ENCODE data around the gene CAPN14.

DNA sequence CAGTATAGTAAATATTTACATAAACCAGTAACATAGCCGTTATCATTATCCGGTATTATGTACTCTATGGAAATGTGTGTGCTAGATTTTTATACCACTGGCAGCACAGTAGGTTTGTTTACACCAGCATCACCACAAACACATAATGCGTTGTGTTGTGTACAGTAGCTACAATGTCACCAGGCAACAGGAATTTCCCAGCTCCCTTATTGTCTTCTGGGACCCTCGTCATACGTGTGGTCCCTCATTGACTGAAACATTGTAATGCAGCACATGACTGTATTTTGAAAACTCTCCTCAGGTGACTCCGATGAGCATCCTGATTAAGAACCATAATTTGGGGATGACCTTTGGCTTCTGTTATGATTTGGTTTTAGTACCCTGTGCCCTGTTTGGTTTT, 47.9 kb upstream of the CAPN14 start:
- TF ChIP-seq, protein P1, sequence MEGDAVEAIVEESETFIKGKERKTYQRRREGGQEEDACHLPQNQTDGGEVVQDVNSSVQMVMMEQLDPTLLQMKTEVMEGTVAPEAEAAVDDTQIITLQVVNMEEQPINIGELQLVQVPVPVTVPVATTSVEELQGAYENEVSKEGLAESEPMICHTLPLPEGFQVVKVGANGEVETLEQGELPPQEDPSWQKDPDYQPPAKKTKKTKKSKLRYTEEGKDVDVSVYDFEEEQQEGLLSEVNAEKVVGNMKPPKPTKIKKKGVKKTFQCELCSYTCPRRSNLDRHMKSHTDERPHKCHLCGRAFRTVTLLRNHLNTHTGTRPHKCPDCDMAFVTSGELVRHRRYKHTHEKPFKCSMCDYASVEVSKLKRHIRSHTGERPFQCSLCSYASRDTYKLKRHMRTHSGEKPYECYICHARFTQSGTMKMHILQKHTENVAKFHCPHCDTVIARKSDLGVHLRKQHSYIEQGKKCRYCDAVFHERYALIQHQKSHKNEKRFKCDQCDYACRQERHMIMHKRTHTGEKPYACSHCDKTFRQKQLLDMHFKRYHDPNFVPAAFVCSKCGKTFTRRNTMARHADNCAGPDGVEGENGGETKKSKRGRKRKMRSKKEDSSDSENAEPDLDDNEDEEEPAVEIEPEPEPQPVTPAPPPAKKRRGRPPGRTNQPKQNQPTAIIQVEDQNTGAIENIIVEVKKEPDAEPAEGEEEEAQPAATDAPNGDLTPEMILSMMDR (IDR thresholded peaks at IDR 0.05): no peak
- TF ChIP-seq, protein P2, sequence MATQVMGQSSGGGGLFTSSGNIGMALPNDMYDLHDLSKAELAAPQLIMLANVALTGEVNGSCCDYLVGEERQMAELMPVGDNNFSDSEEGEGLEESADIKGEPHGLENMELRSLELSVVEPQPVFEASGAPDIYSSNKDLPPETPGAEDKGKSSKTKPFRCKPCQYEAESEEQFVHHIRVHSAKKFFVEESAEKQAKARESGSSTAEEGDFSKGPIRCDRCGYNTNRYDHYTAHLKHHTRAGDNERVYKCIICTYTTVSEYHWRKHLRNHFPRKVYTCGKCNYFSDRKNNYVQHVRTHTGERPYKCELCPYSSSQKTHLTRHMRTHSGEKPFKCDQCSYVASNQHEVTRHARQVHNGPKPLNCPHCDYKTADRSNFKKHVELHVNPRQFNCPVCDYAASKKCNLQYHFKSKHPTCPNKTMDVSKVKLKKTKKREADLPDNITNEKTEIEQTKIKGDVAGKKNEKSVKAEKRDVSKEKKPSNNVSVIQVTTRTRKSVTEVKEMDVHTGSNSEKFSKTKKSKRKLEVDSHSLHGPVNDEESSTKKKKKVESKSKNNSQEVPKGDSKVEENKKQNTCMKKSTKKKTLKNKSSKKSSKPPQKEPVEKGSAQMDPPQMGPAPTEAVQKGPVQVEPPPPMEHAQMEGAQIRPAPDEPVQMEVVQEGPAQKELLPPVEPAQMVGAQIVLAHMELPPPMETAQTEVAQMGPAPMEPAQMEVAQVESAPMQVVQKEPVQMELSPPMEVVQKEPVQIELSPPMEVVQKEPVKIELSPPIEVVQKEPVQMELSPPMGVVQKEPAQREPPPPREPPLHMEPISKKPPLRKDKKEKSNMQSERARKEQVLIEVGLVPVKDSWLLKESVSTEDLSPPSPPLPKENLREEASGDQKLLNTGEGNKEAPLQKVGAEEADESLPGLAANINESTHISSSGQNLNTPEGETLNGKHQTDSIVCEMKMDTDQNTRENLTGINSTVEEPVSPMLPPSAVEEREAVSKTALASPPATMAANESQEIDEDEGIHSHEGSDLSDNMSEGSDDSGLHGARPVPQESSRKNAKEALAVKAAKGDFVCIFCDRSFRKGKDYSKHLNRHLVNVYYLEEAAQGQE (IDR thresholded peaks at IDR 0.05; ENCODE audit: insufficient read depth in 1 of 2, low read depth in 2 of 2, low read length in 1 of 2): no peak
- no peak for TF ChIP-seq POLR2AphosphoS5 (IDR thresholded peaks at IDR 0.05; ENCODE audit: low read depth, low read length)

All from Panc1 (cell line).